NK-92 (cell line): ENCODE data around the gene SPEF1.
"Not testable (repeated sequence)": the region's sequence is repeated elsewhere in the genome, so short reads cannot be mapped to it uniquely, and the experiment has no call there.

ENCODE experiments used
- DNase-seq: peaks from one replicate; lab custom pipeline; 2025; ENCODE audit not compliant: unreplicated experiment; lab: John Stamatoyannopoulos, UW

Gene SPEF1

DNA sequence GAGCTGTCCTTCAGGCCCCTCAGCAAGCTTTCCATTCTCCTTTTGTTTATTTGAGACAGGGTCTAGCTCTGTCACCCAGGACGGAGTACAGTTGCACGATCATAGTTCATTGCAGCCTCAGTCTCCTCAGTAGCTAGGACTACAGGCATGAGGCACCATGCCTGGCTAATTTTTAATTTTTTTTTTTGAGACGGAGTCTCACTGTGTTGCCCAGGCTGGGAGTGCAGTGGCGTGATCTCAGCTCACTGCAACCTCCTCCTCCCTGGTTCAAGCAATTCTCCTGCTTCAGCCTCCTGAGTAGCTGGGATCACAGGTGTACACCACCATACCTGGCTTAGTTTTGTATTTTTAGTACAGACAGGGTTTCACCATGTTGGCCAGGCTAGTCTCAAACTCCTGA lies 8.0 kb upstream of the SPEF1 start:
- DNase-seq, result not testable (repeated sequence)

DNA sequence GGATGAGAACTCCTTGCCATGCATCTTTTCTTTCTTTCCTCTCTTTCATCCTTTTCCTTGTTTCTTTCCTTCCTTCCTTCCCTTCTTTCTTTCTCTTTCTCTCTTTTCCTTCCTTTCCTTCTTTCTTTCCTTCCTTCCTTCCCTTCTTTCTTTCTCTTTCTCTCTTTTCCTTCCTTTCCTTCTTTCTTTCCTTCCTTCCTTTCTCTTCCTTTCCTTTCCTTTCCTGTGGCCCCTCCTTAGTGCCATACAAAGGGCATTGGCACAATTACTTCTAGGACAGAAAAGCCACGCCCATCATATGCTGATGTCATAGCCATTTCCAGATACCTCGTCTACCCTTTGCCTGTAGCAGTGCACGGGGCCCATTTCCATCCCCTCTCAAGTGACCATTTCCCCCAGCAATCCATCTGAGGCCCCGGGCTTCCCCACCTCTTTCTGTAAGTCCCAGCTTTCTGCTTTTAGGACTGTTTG lies 7.5 kb upstream of the SPEF1 start:
- DNase-seq, result no peak

DNA sequence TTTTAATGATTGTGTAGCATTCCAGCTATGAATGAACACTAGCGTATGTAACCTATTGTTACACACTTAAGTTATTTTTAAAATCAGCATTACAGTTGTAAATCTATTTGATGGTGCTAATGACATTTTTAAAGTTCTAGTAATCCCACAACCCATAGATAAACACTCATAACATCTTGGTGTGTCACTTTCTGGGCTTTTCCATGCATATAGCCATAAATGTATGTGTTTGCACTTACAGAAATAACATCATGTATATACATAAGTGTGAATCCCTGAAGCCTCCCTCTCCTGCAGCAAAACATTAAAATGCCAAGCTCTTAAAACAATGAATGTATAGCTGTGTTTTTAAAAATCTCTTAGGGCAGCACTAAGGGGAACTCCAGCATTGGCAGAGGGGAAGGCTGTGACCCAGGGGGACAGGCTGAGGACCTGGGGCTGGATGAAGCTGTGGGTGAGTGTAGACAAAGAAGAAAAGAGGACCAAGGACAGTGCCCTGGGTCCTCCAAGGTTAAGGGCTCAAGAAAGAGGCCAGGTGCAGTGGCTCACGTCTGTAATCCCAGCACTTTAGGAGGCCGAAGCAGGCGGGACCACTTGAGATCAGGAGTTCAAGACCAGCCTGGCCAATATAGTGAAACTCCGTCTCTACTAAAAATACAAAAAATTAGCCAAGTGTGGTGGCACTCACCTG lies 6.2 kb upstream of the SPEF1 start:
- DNase-seq, result no peak

DNA sequence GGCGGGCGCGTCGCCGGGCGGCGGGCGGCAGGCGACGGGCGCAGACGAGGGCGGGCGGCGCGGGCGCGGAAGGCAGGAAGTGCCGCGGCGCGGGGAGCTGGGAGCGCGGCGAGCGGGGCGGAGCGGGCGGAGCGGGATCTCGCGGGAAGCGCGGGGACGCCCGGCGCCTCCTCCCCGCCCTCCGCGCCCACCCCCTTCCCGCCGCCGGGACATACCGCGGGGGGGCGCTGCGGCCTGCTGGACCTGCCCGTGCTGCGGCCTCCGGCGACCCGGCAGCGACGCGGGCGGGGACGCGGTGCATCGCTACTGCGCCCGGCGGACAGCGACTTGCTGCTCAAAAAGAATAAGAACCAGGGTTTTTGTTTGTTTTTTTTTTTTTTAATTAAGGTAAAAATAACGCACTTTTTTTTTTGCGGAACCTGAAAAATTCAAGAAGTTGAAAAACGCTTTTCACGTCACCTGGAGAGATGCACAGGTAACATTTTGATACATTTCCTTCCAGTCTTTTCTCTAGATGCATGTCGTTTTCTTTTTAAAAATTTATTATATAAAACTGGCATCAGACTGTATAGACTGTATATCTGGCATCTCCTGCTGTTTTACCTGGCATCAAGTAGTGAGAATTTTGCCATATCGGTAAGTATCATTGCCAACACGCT lies 5.5 kb upstream of the SPEF1 start, which contains the start of gene CENPB:
Gene CENPB (minus strand): TSS at position 76 of the 659 bp plus-strand sequence. CDS start 257 bp downstream, outside the sequence.
- DNase-seq, result peak; percentile 12

DNA sequence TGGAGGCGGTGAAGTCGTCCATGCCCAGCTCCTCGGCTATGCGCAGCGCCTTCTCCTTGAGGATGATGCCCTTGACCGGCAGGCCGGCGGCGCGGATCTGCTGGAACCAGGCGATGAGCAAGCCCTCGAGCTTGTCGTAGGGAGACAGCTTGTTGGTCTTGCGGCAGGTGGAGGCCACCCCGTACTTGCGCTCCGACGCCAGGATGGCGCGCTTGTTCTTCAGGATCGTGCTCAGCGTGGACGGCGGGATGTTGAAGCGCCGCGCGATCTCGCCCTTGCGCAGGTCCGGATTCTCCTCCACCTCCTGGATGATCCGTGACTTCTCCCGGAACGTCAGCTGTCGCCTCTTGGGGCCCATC lies 4.9 kb upstream of the SPEF1 start:
- DNase-seq, result no peak

DNA sequence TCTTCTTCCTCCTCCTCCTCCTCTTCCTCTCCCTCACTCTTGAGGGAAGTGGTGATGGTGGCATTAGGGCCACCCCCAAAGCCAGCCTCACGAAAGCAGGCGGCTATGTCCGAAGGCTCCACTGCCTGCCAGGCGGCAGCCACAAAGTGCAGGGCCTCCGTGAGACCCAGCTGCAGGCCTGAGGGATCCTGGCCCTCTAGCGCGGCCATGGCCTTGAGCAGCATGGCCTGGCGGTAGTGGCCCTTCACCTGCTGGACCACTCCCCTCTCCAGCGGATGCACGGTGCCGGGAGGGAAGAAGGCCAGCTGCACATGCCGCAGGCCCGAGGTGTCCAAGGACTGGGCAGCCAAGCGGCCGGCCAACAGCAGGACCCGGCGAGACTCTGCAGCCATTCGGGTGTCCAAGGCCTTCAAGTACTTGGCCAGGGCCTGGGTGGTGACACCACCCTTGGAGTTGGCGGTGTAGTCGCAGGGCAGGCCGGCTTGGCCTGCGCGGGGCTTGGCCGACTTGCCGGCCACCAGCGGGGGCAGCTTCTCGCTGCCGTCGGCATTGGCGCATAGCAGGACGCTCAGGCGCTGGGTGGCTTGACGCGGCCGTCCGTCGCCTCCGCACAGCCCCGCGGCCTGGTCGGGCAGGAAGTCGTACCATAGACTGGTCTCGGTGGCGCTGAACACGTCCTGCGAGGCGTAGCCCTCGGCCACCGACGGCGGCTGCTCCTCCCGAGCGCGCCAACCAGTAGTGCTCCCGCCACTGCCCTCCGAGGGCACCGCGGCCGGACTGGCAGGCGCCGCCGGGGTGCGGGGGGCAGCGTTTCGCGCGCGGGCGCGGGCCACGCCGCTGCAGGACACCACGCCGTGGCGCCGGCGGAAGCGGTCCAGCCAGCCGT lies 4.2 kb upstream of the SPEF1 start:
- no peak for DNase-seq

DNA sequence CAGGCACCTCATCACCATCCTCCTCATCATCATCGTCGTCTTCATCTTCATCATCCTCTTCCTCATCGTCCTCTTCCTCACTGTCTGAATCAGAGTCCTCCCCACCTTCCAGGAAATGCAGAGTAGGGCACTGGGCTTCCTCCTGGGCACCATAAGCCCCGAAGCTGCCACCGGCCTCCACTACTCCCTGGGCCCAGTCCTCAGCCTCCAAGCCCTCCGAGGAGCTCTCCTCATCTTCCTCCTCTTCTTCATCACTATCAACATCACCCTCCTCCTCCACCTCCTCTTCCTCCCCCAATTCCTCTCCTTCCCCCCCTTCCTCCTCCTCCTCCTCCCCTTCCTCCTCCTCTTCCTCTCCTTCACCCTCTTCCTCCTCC lies 3.6 kb upstream of the SPEF1 start:
- no peak for DNase-seq

DNA sequence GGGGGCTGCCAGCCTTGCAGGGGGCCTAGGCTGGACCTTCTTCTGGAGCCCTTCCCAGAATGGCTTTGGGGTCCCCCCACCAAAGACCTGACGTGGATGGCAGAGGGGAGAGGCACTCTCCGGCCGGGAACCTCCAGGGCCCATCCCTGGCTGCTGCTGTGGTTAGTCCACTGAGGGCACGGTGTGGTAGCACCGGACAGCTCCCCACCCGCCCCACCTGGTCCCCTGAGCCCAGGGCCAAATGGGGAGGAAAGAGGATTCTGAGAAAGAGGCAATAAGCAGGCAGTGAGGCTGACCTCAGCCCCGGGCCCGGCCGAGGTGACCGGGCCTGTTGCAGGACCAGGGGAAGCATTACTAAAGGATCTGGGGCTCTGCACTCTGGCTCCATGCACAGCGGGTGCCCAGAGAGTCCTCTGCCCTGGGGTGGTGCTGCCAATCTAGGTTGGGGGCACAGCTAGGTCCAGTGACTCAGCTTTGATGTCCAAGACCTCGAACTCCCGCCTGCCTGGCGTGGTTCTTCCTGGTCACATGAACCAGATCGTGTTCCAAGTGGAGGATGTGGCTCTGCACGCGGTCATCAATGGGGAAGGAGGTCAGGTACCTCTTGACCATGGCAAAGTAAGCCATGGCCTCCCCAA lies 3.1 kb upstream of the SPEF1 start:
- DNase-seq, result no peak

DNA sequence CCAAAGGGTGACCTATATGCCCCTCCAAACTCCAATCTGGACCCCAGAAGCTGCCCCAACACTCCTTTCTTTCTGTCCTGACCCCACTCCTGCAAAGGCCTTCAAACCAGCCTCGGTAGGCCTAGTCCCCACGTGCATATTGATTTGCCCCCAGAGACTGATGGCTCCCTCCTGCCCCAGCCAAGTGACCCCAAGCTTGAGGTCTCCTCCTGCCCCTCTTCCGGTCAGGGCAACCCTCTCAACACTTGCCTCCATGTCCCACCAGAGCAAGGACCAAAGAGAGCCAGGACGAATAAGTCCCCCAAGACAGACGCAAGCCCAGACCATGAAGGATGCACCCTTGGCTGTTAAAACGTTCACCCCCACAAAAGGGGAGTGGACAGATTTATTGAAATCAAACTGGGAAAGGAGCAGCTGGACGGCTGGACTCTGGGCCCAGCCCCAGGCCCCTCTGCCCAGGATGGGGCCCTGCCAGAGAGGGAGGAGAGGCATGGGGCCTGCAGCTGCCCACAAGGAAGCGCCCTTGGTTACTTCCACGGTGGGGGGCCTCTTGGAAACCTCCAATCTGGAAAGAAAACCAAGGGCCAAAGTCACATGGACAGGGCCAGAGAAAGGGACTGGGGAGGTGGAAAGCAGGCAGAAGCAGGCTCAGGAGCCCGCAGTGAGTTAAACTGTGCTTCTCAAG lies 2.4 kb upstream of the SPEF1 start:
- DNase-seq, result no peak

DNA sequence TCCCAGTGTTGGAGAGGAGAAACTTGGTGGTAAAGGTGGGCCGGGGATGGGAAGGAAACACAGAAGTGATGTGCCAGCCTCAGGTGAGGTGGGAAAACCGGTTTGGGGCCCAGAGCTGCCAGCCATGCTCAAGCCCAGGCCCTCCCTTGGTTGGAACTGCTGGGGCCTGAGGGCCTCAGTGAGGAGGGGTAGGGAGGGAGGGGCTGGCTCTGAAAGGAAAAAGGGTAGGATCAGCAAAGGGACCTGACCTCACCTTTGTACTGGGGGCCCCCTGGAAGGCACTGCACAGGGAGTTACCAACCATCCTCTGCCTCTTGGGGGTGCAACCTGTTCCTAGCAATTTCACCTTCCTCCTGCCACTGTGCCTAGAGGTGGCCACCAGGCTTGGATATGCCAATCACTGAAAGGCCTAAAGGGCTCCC lies 1.8 kb upstream of the SPEF1 start:
- no peak for DNase-seq

DNA sequence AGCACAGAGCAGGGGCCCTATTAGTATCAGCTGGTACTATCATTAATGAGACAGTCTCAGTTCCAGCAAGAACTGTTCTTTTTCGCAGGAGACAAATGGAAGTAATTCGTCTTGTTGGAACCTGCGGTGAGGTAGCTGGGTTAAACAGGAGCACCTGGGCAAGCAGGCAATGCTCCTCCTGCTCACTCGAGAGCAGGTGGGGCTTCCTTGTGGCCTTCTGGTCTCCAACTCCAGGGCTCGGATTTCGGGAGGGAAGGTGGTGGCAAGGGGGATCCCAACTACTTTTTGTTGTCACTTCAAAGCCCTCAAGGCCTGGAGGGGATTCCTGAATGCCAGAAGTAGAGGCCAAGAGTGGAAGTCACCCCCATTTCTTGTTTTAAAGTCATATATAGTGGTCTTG lies 1.3 kb upstream of the SPEF1 start:
- DNase-seq, result no peak

DNA sequence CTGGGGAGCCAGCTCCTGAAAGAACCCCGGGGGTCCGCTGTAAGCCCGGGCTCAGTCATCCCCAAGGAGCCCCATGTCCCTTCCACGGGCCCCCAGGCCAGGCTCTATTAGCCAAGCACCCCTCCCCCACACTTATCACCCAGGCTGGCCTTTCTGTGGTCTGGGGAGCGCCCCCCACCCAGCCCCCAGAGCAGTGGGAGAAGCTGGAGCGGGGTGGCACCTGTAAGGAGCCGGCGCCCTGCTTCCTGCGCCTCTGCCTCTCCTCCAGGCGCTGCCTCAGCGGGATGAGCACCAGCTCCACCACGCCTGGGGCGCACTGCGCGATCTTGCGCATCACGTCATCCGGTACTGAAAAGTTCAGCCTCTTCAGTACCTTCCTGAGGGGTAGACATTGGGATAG lies 2.3 kb downstream of the SPEF1 start:
- DNase-seq, result no peak

DNA sequence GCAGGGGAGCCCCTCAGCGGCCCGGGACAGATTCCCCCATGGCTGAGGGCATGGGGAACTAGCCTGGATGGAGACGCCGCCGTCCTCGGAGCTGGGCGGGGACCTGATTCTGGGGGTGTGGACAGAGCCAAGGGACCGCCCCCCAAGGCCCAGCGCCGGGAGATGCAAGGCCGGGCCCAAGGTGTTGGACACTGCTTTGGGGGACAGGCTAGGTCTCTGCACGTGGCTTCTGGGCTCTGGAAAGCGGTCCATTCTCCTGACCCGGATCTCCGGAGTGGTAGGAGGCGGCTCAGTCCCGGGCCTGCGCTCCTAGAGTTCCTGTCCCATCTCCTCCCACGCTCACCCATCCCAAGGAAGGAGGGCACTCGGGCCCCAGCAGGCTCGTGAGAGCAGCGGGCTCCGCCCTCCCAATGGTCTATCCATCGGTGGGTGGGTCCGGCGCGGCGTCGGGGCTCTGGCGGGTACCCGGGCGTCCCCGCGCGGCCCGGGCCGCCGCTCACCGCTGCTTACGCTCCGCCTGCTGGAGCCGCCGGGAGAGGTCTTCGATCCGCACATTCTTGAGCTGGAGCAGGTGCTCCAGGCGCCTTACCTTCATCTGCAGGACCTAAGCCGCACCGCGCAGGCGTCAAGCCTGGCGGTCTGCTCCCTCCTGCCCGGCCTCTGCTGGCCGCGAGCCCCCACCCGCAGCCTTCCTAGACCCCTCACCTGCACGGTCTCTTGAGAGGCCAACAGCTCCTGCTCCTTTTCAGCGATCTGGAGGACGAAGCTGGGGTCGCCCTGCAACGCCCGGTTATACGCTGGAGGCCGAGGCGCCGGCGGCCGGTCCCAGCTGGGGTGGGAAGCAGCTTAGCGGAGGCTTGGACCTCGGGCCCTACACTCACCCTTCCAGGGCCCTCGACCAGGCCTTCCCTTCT lies 3.3 kb downstream of the SPEF1 start:
- no peak for DNase-seq

DNA sequence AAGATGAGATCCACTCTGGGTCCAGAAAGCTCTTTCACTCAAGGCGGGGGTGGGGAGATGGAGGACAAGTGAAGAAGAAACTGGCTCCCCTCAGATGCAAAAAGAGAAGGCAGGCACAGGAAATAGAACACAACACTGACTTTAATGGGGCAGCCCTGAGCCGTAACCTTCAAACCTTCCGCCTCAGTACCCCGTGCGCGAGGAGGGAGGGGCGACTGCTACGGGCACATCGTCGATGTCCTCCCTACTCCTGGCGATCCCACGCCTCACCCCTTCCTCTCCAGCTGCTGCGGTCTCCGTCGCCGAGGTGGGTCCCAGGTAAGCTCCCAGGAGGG lies 3.9 kb downstream of the SPEF1 start:
- no peak for DNase-seq

DNA sequence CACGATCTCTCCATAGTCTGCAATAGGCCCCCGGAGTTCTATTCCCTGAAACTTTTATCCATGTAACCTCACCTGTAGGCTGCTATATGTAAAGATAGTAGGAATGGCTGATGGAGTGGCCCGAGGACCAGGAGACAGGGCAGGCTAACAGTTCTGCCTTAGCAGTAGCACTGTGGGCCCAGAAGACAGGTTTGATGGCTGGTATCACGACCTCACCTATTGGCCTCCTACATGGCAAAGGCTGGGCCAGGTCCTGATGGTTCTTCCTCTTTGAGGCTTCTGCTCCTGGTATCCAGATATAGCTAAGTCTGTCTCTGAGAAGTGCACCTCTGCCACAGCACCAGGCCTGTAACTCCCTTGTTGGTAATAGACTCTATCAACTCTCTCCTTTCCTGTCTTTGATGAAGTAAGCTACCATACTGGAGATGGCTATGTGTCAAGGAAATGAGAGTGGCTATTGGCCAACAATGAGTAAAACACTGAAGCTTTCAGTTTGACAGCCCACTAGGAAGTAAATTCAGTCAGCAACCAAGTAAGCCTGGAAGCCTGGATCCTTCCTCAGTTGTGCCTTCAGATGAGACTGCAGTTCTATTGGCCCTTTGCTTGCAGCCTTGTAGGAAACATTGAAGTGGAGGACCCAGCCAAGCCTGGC lies 5.7 kb downstream of the SPEF1 start:
- no peak for DNase-seq

DNA sequence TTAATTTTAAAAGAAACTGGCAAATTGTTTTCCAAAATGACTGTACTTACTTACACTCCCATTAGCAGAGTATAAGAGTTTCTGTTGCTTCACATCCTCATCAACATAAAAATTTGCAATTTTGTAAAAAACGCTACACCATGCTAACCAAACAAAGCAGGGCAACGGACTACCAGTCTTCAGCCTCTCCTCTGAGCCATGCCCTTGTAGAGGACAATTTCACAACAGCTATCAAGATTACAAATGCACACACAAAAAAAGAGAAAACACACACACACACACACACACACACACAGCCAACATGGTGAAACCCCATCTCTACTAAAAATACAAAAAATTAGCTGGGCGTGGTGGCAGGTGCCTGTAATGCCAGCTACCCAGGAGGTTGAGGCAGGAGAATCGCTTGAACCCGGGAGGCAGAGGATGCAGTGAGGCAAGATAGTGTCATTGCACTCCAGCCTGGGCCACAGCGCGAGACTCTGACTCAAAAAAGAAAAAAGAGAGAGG lies 9.6 kb downstream of the SPEF1 start:
- no peak for DNase-seq

DNA sequence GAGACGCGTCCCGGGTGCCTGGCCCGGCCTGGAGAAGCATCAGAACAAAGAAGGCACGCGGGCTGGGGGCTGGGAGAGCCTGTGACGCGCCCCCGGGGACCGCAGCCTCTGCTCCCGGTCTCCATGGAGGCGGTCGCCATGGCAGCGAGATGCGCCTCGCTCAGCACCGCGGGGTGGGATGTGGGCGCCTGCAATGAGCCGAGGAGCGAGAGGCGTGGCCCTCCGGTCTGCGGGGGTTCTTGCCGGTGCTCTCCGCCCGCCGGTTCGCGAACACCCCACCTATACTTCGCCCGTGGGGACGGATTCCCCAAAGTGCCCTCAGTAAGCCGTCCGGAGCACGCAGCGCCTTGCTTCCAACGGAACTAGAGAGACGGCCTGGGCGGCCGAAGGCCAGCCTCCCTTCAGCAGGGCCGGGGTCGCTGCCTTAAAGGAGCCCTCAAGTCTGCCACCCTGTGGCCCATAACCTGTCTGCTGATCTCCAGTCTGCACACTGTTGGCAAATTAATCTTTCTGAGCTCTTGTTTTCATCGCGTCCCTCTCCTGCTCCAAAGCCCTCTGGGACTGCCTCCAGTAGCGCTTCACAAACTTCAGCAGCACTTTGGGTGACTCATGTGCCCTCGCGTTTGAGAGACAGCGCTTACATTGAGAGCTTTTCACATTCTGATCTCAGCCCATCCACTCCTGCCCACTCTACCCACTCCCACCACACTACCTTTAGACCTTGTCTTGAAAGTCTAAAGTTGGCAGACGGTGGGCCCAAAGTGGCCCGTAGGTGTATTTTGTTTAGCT lies 12.7 kb downstream of the SPEF1 start:
- peak; percentile 18 for DNase-seq
